Epithelial cell of esophagus (primary cell): ENCODE results near the gene NHP2.
A peak's percentile ranks its signal among the peaks of the same experiment; 100 is the strongest.

Source experiments
- DNase-seq: peaks from one replicate; pipeline ENCODE4 v3.0.0; 2010; ENCODE audit warnings: low read depth
- H3K4me3 ChIP-seq: 2 replicates; pipeline ENCODE4 v1.5.1; 2011; ENCODE audit warnings: mild to moderate bottlenecking, low read length, control low read depth
- CTCF ChIP-seq: IDR thresholded peaks from 2 replicates; pipeline ENCODE4 v1.5.1; 2011; ENCODE audit warnings: low read depth, mild to moderate bottlenecking, low read length, control low read depth, inconsistent platforms; ENCODE audit not compliant: insufficient read depth; ENCODE audit errors: missing control alignments

NHP2 gene

GRCh38 chr5:178176791-178177190, 23.1 kb upstream of the NHP2 start:
- TF ChIP-seq CTCF, result no peak
- no peak for DNase-seq
- no peak overlapping the region for H3K4me3 ChIP-seq

- no peak overlapping the region for H3K4me3 ChIP-seq
- no peak for DNase-seq
- no peak for TF ChIP-seq CTCF
Observed at GRCh38 chr5:178174456-178174855, 20.8 kb upstream of the NHP2 start.

- TF ChIP-seq CTCF, result no peak
- DNase-seq, result no peak
- no peak overlapping the region for H3K4me3 ChIP-seq
Observed at GRCh38 chr5:178170455-178170854, 16.8 kb upstream of the NHP2 start.

- H3K4me3 ChIP-seq, result no peak overlapping the region
- TF ChIP-seq CTCF, result no peak
- DNase-seq, result no peak
Observed at GRCh38 chr5:178165581-178165980, 11.9 kb upstream of the NHP2 start.

GRCh38 chr5:178163772-178164735, 10.4 kb upstream of the NHP2 start:
- DNase-seq, result peak; percentile 74
- no peak overlapping the region for H3K4me3 ChIP-seq

GRCh38 chr5:178162481-178162880, 8.8 kb upstream of the NHP2 start:
- H3K4me3 ChIP-seq, result no peak overlapping the region
- TF ChIP-seq CTCF, result no peak
- no peak for DNase-seq

More at GRCh38 chr5:178163772-178164735, 10.4 kb upstream of the NHP2 start:
- peak; percentile 94 for TF ChIP-seq CTCF
